Adrenal gland (tissue), 12 donors: ENCODE results near the gene SLC24A4. TPM values are rescaled to one million over a fixed set of nuclear protein-coding genes. Genes with fewer than 3 reads are reported as not detected.

Source experiments
- DNase-seq, 7 donors: peaks; one replicate each; pipeline ENCODE4 v3.0.0-alpha.2; 2019 to 2020
- H3K27ac ChIP-seq, 5 donors: fragments of 200-600 bp; sonication (generic) in 4 of 5; 1 replicate in 3 of 5; 2 replicates in 2 of 5; pipeline versions ENCODE4 v1.5.1 to v1.8.0; 2016 to 2020; ENCODE audit warnings: mild to moderate bottlenecking in 1 of 5
- H3K27me3 ChIP-seq: fragments of 200-600 bp; 2 replicates; pipeline ENCODE4 v1.8.0; 2021
- H3K36me3 ChIP-seq, 2 donors: fragments of 200-600 bp; replicated peaks in 1 of 2; 1 replicate in 1 of 2; 2 replicates in 1 of 2; pipeline versions ENCODE4 v1.5.1 to v1.8.0; 2018 to 2022
- H3K4me1 ChIP-seq, 2 donors: fragments of 200-600 bp; replicated peaks in 1 of 2; 1 replicate in 1 of 2; 2 replicates in 1 of 2; pipeline versions ENCODE4 v1.5.1 to v1.8.0; 2018 to 2021
- H3K4me3 ChIP-seq, 4 donors: fragments of 200-600 bp; sonication (generic) in 3 of 4; one replicate each; pipeline ENCODE4 v1.5.1; 2016 to 2018
- H3K9me3 ChIP-seq, 3 donors: fragments of 200-600 bp; sonication (generic) in 1 of 3; replicated peaks in 1 of 3; 1 replicate in 2 of 3; 2 replicates in 1 of 3; pipeline versions ENCODE4 v1.5.1 to v1.8.0; 2016 to 2021
- CTCF ChIP-seq, 6 experiments: fragments of 450-650 bp in 4 of 6; fragments of 200-600 bp in 2 of 6; sonication (generic) in 1 of 6; IDR thresholded peaks; 1 replicate in 5 of 6; 2 replicates in 1 of 6; pipeline versions ENCODE4 v1.5.1 to v1.8.0; 2016 to 2021; ENCODE audit warnings: antibody characterized with exemption in 6 of 6, mild to moderate bottlenecking in 2 of 6, moderate library complexity in 1 of 6
- POLR2A ChIP-seq, 2 donors: fragments of 450-650 bp; IDR thresholded peaks; one replicate each; pipeline ENCODE4 v1.6.1; 2017; ENCODE audit warnings: antibody characterized with exemption in 2 of 2, mild to moderate bottlenecking in 2 of 2, moderate library complexity in 1 of 2
- WGBS, 4 donors: extraction: QIAGEN DNeasy Blood & Tissue Kit in 2 of 4; methylation state at CpG; one replicate each; pipeline versions ENCODE4 v1.1.5 to v1.1.7; 2013 to 2017; 5-methylcytosine and 5-hydroxymethylcytosine counted together
- intact Hi-C, 2 donors: fragments of 100-400 bp; cut with DNase I; formaldehyde crosslinking; loops; one replicate each; pipeline versions ENCODE4 v1.14.1 to v1.15.0; 2022 to 2023
- polyA plus RNA-seq, 3 donors: library from polyadenylated mRNA; stranded (reverse); fragments of 200-250 nt in 2 of 3; fragments of 350-450 nt in 1 of 3; fragmentation: Illumina TruSeq in 1 of 3; extraction: RNeasy Lipid Tissue Mini Kit (QIAGEN cat#74804) in 1 of 3; gene quantifications; one replicate each; pipeline ENCODE4 v1.2.3, GENCODE V29; 2013 to 2014
- total RNA-seq, 9 donors: library from RNA; depleted of rRNA in 4 of 9; stranded (reverse); fragments of >200 nt in 4 of 9; fragments of 120-200 nt in 1 of 9; fragmentation: NEBNext Ultra II Directional in 1 of 9; extraction: Animal tissue kit (Norgen Biotek cat#: 25700) in 1 of 9; gene quantifications; one replicate each; pipeline versions ENCODE4 v1.1.0 to v1.2.4, GENCODE V29; 2013 to 2023
- donor health status: healthy with polysubstance abuse.
- donor health status: Bipolar disorder and iron deficiency.
- donor health status: DM: yes; HTN: yes; CAD: no.
- donor health status: DM: no; HTN: no; CAD: no.
- donor health status: DM: no; HTN: no; CAD: no.
- donor health status: DM: yes; HTN: yes; CAD: no.

Gene SLC24A4
- total and polyA plus RNA-seq, 12 donors = 0.09 to 1.9 (median 0.52) TPM

- Histone ChIP-seq H3K4me1 (no peaks in the 10 kb centered on the region), H3K27me3 (no peaks in the 10 kb centered on the region), H3K9me3 (no peaks in the 10 kb centered on the region), H3K36me3 (no peaks in the 10 kb centered on the region), H3K27ac (no peak overlapping the region), H3K4me3 (no peak overlapping the region)
- intact Hi-C loops = no loop called here
- 75 to 85% (median 82%) methylated on average over 9 of the region's 9 CpGs for WGBS, 4 donors
- TF ChIP-seq POLR2A (IDR thresholded peaks at IDR 0.05) (no peak), CTCF (IDR thresholded peaks at IDR 0.05) (no peak)
- no peak for DNase-seq
These were observed 69.7 kb downstream of the SLC24A4 start for GRCh38 chr14:92392711-92393110.

- Histone ChIP-seq H3K9me3 (no peaks in the 10 kb centered on the region), H3K4me1 (no peaks in the 10 kb centered on the region), H3K27ac (no peak overlapping the region), H3K36me3 (no peaks in the 10 kb centered on the region), H3K27me3 (no peaks in the 10 kb centered on the region), H3K4me3 (no peak overlapping the region)
- peak in 3 of 7 donors; percentile 9 to 49 (median 25) for DNase-seq
- TF ChIP-seq CTCF (IDR thresholded peaks at IDR 0.05) (no peak), POLR2A (IDR thresholded peaks at IDR 0.05) (no peak)
- intact Hi-C loops = no loop called here
- 45 to 52% (median 47%) methylated on average over 9 of the region's 9 CpGs for WGBS, 4 donors
These were observed 74.4 kb downstream of the SLC24A4 start for GRCh38 chr14:92397150-92397952.

GRCh38 chr14:92397953-92398564, 75.1 kb downstream of the SLC24A4 start:
- H3K36me3 ChIP-seq = no peaks in the 10 kb centered on the region
- no peak for TF ChIP-seq CTCF (IDR thresholded peaks at IDR 0.05)
- TF ChIP-seq POLR2A (IDR thresholded peaks at IDR 0.05) = no peak
- intact Hi-C loops = no loop called here
- DNase-seq = no peak
- H3K4me1 ChIP-seq = no peaks in the 10 kb centered on the region
- no peaks in the 10 kb centered on the region for H3K9me3 ChIP-seq
- 67 to 81% (median 70%) methylated on average over 9 of the region's 9 CpGs for WGBS, 4 donors
- H3K27ac ChIP-seq = no peak overlapping the region
- H3K27me3 ChIP-seq = no peaks in the 10 kb centered on the region
- no peak overlapping the region for H3K4me3 ChIP-seq

GRCh38 chr14:92398888-92399636, 76.1 kb downstream of the SLC24A4 start:
- intact Hi-C loops = no loop called here
- H3K9me3 ChIP-seq = no peaks in the 10 kb centered on the region
- WGBS, 4 donors = 67 to 82% (median 80%) methylated on average over 7 of the region's 7 CpGs
- no peaks in the 10 kb centered on the region for H3K4me1 ChIP-seq
- H3K27ac ChIP-seq = no peak overlapping the region
- no peak overlapping the region for H3K4me3 ChIP-seq
- no peaks in the 10 kb centered on the region for H3K27me3 ChIP-seq
- no peaks in the 10 kb centered on the region for H3K36me3 ChIP-seq
- no peak for DNase-seq
- TF ChIP-seq POLR2A (IDR thresholded peaks at IDR 0.05) (no peak), CTCF (IDR thresholded peaks at IDR 0.05) (no peak)
